Measurements from ENCODE around the gene GAB2. TPM values are rescaled to one million over a fixed set of nuclear protein-coding genes. Genes with fewer than 3 reads are reported as not detected.

Gene GAB2
- total RNA-seq, 1 donor from 2014 or later: 10.9 TPM

- Mint-ChIP-seq H3K36me3 (ENCODE audit: low read depth) (no peaks in the 10 kb centered on the region), H3K4me1 (ENCODE audit: low read depth) (peaks cover 18% of the 10 kb centered on the region), H3K9me3 (ENCODE audit: low read depth) (no peaks in the 10 kb centered on the region), H3K27me3 (ENCODE audit: low read depth) (no peaks in the 10 kb centered on the region), H3K27ac (ENCODE audit: unreplicated experiment) (no peak overlapping the region), H3K4me3 (ENCODE audit: unreplicated experiment) (no peak overlapping the region)
- DNase-seq (ENCODE audit: low spot score): no peak
- TF ChIP-seq CTCF (IDR thresholded peaks at IDR 0.05): no peak
Measured at GRCh38 chr11:78266451-78266850, 151.2 kb downstream of the GAB2 start.

GRCh38 chr11:78265326-78265725, 152.3 kb downstream of the GAB2 start:
- Mint-ChIP-seq H3K27me3 (ENCODE audit: low read depth) (no peaks in the 10 kb centered on the region), H3K4me1 (ENCODE audit: low read depth) (peaks cover 18% of the 10 kb centered on the region), H3K9me3 (ENCODE audit: low read depth) (no peaks in the 10 kb centered on the region), H3K36me3 (ENCODE audit: low read depth) (no peaks in the 10 kb centered on the region), H3K4me3 (ENCODE audit: unreplicated experiment) (no peak overlapping the region), H3K27ac (ENCODE audit: unreplicated experiment) (no peak overlapping the region)
- no peak for DNase-seq (ENCODE audit: low spot score)
- no peak for TF ChIP-seq CTCF (IDR thresholded peaks at IDR 0.05)

GRCh38 chr11:78262691-78263090, 154.9 kb downstream of the GAB2 start:
- peaks cover 4% of the 10 kb centered on the region for H3K4me1 Mint-ChIP-seq (ENCODE audit: low read depth)
- H3K27ac Mint-ChIP-seq (ENCODE audit: unreplicated experiment): no peak overlapping the region
- H3K27me3 Mint-ChIP-seq (ENCODE audit: low read depth): no peaks in the 10 kb centered on the region
- no peak for DNase-seq (ENCODE audit: low spot score)
- no peaks in the 10 kb centered on the region for H3K36me3 Mint-ChIP-seq (ENCODE audit: low read depth)
- no peaks in the 10 kb centered on the region for H3K9me3 Mint-ChIP-seq (ENCODE audit: low read depth)
- H3K4me3 Mint-ChIP-seq (ENCODE audit: unreplicated experiment): no peak overlapping the region
- no peak for TF ChIP-seq CTCF (IDR thresholded peaks at IDR 0.05)

- Mint-ChIP-seq H3K27ac (ENCODE audit: unreplicated experiment) (no peak overlapping the region), H3K36me3 (ENCODE audit: low read depth) (no peaks in the 10 kb centered on the region), H3K4me1 (ENCODE audit: low read depth) (peaks cover 5% of the 10 kb centered on the region), H3K4me3 (ENCODE audit: unreplicated experiment) (no peak overlapping the region), H3K27me3 (ENCODE audit: low read depth) (no peaks in the 10 kb centered on the region), H3K9me3 (ENCODE audit: low read depth) (no peaks in the 10 kb centered on the region)
- no peak for TF ChIP-seq CTCF (IDR thresholded peaks at IDR 0.05)
- no peak for DNase-seq (ENCODE audit: low spot score)
Measured at GRCh38 chr11:78262238-78262637, 155.4 kb downstream of the GAB2 start.

GRCh38 chr11:78261828-78262227, 155.8 kb downstream of the GAB2 start:
- TF ChIP-seq CTCF (IDR thresholded peaks at IDR 0.05): no peak
- Mint-ChIP-seq H3K27ac (ENCODE audit: unreplicated experiment) (no peak overlapping the region), H3K4me3 (ENCODE audit: unreplicated experiment) (no peak overlapping the region), H3K4me1 (ENCODE audit: low read depth) (peaks cover 9% of the 10 kb centered on the region), H3K27me3 (ENCODE audit: low read depth) (no peaks in the 10 kb centered on the region), H3K9me3 (ENCODE audit: low read depth) (no peaks in the 10 kb centered on the region), H3K36me3 (ENCODE audit: low read depth) (no peaks in the 10 kb centered on the region)
- no peak for DNase-seq (ENCODE audit: low spot score)

All from chondrocyte (in vitro differentiated cells).